ENCODE measurements around the gene THSD4. TPM values are rescaled to one million over a fixed set of nuclear protein-coding genes. Genes with fewer than 3 reads are reported as not detected.

THSD4 gene
- total and polyA plus RNA-seq, 4 donors, result 6.0 to 42.4 (median 18.5) TPM

DNA sequence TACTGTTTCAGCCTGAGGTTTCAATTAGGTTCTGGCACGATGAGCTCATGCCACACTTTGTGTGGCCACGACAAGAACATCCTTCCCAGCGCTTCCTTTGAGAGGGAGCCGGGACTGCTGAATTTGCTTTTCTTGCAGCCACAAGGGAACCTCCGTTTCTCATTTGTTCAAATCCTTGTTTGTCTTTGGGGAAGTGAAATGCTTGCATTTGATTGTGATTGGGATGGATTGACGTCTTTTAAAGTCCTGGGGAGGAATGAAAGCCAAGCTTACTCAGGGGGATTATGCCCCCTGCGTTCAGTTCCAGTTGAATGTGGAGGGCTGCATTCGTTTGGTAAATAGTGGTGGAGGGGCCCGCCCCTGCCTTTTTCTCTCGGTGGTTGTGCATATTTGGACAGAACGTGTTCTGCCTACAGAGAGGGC, 277.6 kb downstream of the THSD4 start:
- WGBS, 2 donors, result 74 to 80% methylated on average over 11 of the region's 11 CpGs
- TF ChIP-seq, protein P1, sequence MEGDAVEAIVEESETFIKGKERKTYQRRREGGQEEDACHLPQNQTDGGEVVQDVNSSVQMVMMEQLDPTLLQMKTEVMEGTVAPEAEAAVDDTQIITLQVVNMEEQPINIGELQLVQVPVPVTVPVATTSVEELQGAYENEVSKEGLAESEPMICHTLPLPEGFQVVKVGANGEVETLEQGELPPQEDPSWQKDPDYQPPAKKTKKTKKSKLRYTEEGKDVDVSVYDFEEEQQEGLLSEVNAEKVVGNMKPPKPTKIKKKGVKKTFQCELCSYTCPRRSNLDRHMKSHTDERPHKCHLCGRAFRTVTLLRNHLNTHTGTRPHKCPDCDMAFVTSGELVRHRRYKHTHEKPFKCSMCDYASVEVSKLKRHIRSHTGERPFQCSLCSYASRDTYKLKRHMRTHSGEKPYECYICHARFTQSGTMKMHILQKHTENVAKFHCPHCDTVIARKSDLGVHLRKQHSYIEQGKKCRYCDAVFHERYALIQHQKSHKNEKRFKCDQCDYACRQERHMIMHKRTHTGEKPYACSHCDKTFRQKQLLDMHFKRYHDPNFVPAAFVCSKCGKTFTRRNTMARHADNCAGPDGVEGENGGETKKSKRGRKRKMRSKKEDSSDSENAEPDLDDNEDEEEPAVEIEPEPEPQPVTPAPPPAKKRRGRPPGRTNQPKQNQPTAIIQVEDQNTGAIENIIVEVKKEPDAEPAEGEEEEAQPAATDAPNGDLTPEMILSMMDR (IDR thresholded peaks at IDR 0.05; ENCODE audit: control extremely low read depth, extremely low read depth), result no peak
- DNase-seq (peak in 1 of 3 donors; percentile 25), ATAC-seq (ENCODE audit: insufficient read depth, low FRiP score) (no peak)
- Histone ChIP-seq H3K27ac (ENCODE audit: low read depth in 1 of 2, low read length in 1 of 2) (no peak overlapping the region), H3K27me3 (ENCODE audit: control insufficient read depth in 3 of 3, insufficient read depth in 3 of 3, low read length in 2 of 3) (no peaks in the 10 kb centered on the region), H3K4me1 (ENCODE audit: control insufficient read depth in 5 of 5, insufficient read depth in 5 of 5, low read length in 5 of 5) (peaks cover 8 to 34% (median 12%) of the 10 kb centered on the region in 5 donors), H3K9ac (ENCODE audit: insufficient read depth in 1 of 2, low read length in 2 of 2) (no peak overlapping the region), H3K4me3 (no peak overlapping the region), H3K36me3 (ENCODE audit: control insufficient read depth in 4 of 4, insufficient read depth in 4 of 4, low read length in 4 of 4) (no peaks in the 10 kb centered on the region), H3K9me3 (ENCODE audit: control insufficient read depth in 4 of 4, insufficient read depth in 3 of 4, low read length in 3 of 4) (no peaks in the 10 kb centered on the region)

DNA sequence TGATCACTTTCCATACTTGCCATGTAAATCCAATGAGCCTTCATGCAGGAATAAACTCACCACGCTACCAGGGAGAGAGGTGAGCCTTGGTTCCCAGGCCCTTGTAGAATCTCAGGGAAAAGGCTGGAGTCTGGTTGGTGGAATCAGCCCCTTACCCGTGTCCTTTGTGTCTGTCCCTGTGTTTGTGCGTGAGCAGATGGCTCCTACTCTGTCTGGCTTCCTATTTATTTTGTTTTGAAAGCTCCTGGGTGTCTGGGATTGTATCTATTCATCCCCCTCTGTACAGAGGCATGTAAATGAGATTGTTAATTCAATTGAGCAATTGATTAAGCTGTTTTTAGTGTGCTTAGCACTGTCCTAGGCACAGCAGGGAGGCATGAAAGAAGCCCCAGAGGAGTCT, 278.1 kb downstream of the THSD4 start:
- Histone ChIP-seq H3K27me3 (ENCODE audit: control insufficient read depth in 3 of 3, insufficient read depth in 3 of 3, low read length in 2 of 3) (no peaks in the 10 kb centered on the region), H3K27ac (ENCODE audit: low read depth in 1 of 2, low read length in 1 of 2) (no peak overlapping the region), H3K4me3 (no peak overlapping the region), H3K4me1 (ENCODE audit: control insufficient read depth in 5 of 5, insufficient read depth in 5 of 5, low read length in 5 of 5) (peaks cover 8 to 34% (median 12%) of the 10 kb centered on the region in 5 donors), H3K9ac (ENCODE audit: insufficient read depth in 1 of 2, low read length in 2 of 2) (no peak overlapping the region), H3K9me3 (ENCODE audit: control insufficient read depth in 4 of 4, insufficient read depth in 3 of 4, low read length in 3 of 4) (no peaks in the 10 kb centered on the region), H3K36me3 (ENCODE audit: control insufficient read depth in 4 of 4, insufficient read depth in 4 of 4, low read length in 4 of 4) (no peaks in the 10 kb centered on the region)
- no peak for DNase-seq
- no peak for ATAC-seq (ENCODE audit: insufficient read depth, low FRiP score)
- WGBS, 2 donors, result 91 to 95% methylated on average over 3 of the region's 3 CpGs
- TF ChIP-seq, protein P1 (IDR thresholded peaks at IDR 0.05; ENCODE audit: control extremely low read depth, extremely low read depth), result no peak

DNA sequence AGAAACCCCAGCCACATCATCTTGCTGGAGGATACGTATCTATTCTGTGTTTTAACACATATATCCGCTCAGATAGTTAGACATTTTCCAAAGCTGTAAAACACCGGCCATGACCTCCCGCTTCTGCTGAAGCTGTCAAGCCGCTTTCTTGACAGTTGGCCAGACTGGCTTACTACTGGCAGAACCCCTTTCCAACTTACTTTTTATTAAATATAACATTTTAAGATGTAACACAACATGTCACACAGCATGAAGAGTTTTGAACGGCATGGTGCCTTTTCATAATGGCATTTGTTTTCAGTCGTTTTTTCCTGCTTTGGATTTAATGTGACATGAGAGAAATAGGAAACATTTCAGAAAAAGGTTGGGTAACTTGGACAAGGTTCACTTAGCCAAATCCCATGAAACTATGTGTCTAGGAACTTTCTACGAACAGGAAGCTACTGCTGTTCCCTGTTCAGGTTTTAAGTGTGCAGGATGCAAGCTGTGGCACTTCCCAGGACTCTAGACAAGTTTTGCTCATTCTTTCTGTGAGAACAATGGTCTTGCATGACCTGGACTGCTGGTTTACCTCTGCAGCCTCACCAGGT, 281.4 kb downstream of the THSD4 start:
- no peak for ATAC-seq (ENCODE audit: insufficient read depth, low FRiP score)
- no peak overlapping the region for H3K4me3 ChIP-seq
- TF ChIP-seq, protein P1 (IDR thresholded peaks at IDR 0.05; ENCODE audit: control extremely low read depth, extremely low read depth), result no peak

DNA sequence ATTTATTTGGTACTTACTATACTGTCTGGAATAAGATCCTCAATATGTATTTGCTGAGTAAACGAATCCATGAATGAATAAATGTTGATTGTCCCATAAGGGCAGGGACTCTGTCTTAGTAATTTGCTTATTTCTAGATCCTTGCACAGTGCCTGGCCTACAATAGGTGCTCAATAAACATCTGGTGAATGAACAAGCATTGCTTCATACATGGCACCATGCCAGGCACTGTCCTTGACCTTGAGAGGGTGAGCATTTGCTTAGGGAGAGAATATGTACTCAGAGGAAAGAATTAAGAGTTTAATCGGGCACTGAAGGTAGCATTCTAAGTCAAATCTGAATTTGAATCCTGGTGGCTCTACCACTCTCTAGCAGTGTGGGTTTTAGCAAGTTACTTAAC, 282.1 kb downstream of the THSD4 start:
- peaks cover 0 to 34% (median 8%) of the 10 kb centered on the region in 5 donors for H3K4me1 ChIP-seq (ENCODE audit: control insufficient read depth in 5 of 5, insufficient read depth in 5 of 5, low read length in 5 of 5)
- DNase-seq, result no peak
- H3K4me3 ChIP-seq, result no peak overlapping the region
- 57 to 82% methylated on average over 2 of the region's 2 CpGs for WGBS, 2 donors
- no peaks in the 10 kb centered on the region for H3K27me3 ChIP-seq (ENCODE audit: control insufficient read depth in 3 of 3, insufficient read depth in 3 of 3, low read length in 2 of 3)
- H3K9ac ChIP-seq (ENCODE audit: insufficient read depth in 1 of 2, low read length in 2 of 2), result no peak overlapping the region
- ATAC-seq (ENCODE audit: insufficient read depth, low FRiP score), result no peak
- H3K36me3 ChIP-seq (ENCODE audit: control insufficient read depth in 4 of 4, insufficient read depth in 4 of 4, low read length in 4 of 4), result no peaks in the 10 kb centered on the region
- no peak overlapping the region for H3K27ac ChIP-seq (ENCODE audit: low read depth in 1 of 2, low read length in 1 of 2)
- TF ChIP-seq, protein P1 (IDR thresholded peaks at IDR 0.05; ENCODE audit: control extremely low read depth, extremely low read depth), result no peak
- H3K9me3 ChIP-seq (ENCODE audit: control insufficient read depth in 4 of 4, insufficient read depth in 3 of 4, low read length in 3 of 4), result no peaks in the 10 kb centered on the region

More for the DNA sequence above, 281.4 kb downstream of the THSD4 start:
- no peak overlapping the region for H3K27ac ChIP-seq (ENCODE audit: low read depth in 1 of 2, low read length in 1 of 2)
- H3K9me3 ChIP-seq (ENCODE audit: control insufficient read depth in 4 of 4, insufficient read depth in 3 of 4, low read length in 3 of 4), result no peaks in the 10 kb centered on the region
- H3K27me3 ChIP-seq (ENCODE audit: control insufficient read depth in 3 of 3, insufficient read depth in 3 of 3, low read length in 2 of 3), result no peaks in the 10 kb centered on the region
- no peak overlapping the region for H3K9ac ChIP-seq (ENCODE audit: insufficient read depth in 1 of 2, low read length in 2 of 2)
- 76 to 78% methylated on average over 8 of the region's 8 CpGs for WGBS, 2 donors
- peak in 1 of 3 donors; percentile 26 for DNase-seq
- peaks cover 5 to 42% (median 14%) of the 10 kb centered on the region in 5 donors for H3K4me1 ChIP-seq (ENCODE audit: control insufficient read depth in 5 of 5, insufficient read depth in 5 of 5, low read length in 5 of 5)
- H3K36me3 ChIP-seq (ENCODE audit: control insufficient read depth in 4 of 4, insufficient read depth in 4 of 4, low read length in 4 of 4), result no peaks in the 10 kb centered on the region

All from lung (tissue), 12 donors.